CD4-positive, alpha-beta memory T cell (primary cell): ENCODE results near the gene CAMTA1. TPM values are rescaled to one million over a fixed set of nuclear protein-coding genes. Genes with fewer than 3 reads are reported as not detected.

ENCODE experiments used
- CTCF ChIA-PET: fragments of 350-600 bp; sonication (Branson Sonifier 250); formaldehyde crosslinking; loops from one replicate; lab custom pipeline; 2021; ENCODE audit warnings: inconsistent platforms; ENCODE audit not compliant: partially characterized antibody; lab: Charles Lee
- POLR2A ChIA-PET: fragments of 350-600 bp; sonication (Branson Sonifier 250); formaldehyde crosslinking; loops from one replicate; lab custom pipeline; 2021; ENCODE audit not compliant: partially characterized antibody; lab: Charles Lee
- DNase-seq, 5 donors: peaks; one replicate each; pipeline versions ENCODE4 v3.0.0 to v3.0.0-alpha.2; 2020 to 2022; ENCODE audit warnings: mixed read lengths in 1 of 5
- H3K27ac ChIP-seq: one replicate; pipeline ENCODE4 v1.7.0; 2013; ENCODE audit warnings: low read depth, low read length
- H3K27me3 ChIP-seq: 2 replicates; pipeline ENCODE4 v1.7.0; 2013; ENCODE audit warnings: mild to moderate bottlenecking, low read length, moderate library complexity; ENCODE audit not compliant: insufficient read depth
- H3K36me3 ChIP-seq: 2 replicates; pipeline ENCODE4 v1.7.0; 2013; ENCODE audit warnings: mild to moderate bottlenecking, low read length, moderate library complexity; ENCODE audit not compliant: insufficient read depth
- H3K4me1 ChIP-seq: 2 replicates; pipeline ENCODE4 v1.7.0; 2013; ENCODE audit warnings: mild to moderate bottlenecking, low read length, moderate library complexity; ENCODE audit not compliant: insufficient read depth
- H3K4me3 ChIP-seq, 2 donors: one replicate each; pipeline ENCODE4 v1.7.0; 2013; ENCODE audit warnings: low read length in 2 of 2, mild to moderate bottlenecking in 1 of 2
- H3K9me3 ChIP-seq, 2 donors: one replicate each; pipeline ENCODE4 v1.7.0; 2013; ENCODE audit warnings: low read length in 2 of 2, control low read depth in 1 of 2; ENCODE audit not compliant: control insufficient read depth in 1 of 2
- H3K27ac Mint-ChIP-seq, 7 donors: one replicate each; pipeline ENCODE4 v1.8.0; 2020 to 2021; ENCODE audit warnings: mixed read lengths in 7 of 7, mild to moderate bottlenecking in 6 of 7, inconsistent platforms in 3 of 7, moderate library complexity in 3 of 7
- H3K27me3 Mint-ChIP-seq, 2 donors: one replicate each; pipeline ENCODE4 v1.8.0; 2020 to 2021; ENCODE audit warnings: mixed read lengths in 2 of 2
- H3K36me3 Mint-ChIP-seq, 2 donors: one replicate each; pipeline ENCODE4 v1.8.0; 2020 to 2021; ENCODE audit warnings: mixed read lengths in 2 of 2, inconsistent platforms in 1 of 2, mild to moderate bottlenecking in 1 of 2
- H3K4me1 Mint-ChIP-seq, 4 donors: one replicate each; pipeline ENCODE4 v1.8.0; 2020 to 2021; ENCODE audit warnings: mixed read lengths in 4 of 4, mild to moderate bottlenecking in 1 of 4
- H3K4me3 Mint-ChIP-seq, 8 donors: one replicate each; pipeline ENCODE4 v1.8.0; 2020 to 2021; ENCODE audit warnings: mixed read lengths in 8 of 8, mild to moderate bottlenecking in 7 of 8, moderate library complexity in 6 of 8, inconsistent platforms in 3 of 8
- H3K9me3 Mint-ChIP-seq, 8 donors: one replicate each; pipeline ENCODE4 v1.8.0; 2020 to 2021; ENCODE audit warnings: mixed read lengths in 8 of 8, mild to moderate bottlenecking in 5 of 8, inconsistent platforms in 3 of 8, moderate library complexity in 1 of 8
- intact Hi-C: fragments of 100-400 bp; cut with micrococcal nuclease; formaldehyde crosslinking; loops from one replicate; pipeline ENCODE4 v1.15.1; 2023
- polyA plus RNA-seq, 2 donors: library from polyadenylated mRNA; unstranded; fragments of 300-500 nt; fragmentation: Illumina TruSeq; gene quantifications; one replicate each; pipeline ENCODE4 v1.2.3, GENCODE V29; 2021
- total RNA-seq, 2 experiments: library from RNA; stranded (reverse); gene quantifications; one replicate each; pipeline ENCODE4 v1.2.3, GENCODE V29; 2021

CAMTA1 gene
- total and polyA plus RNA-seq, 4 experiments from 2014 or later: 39.1 to 118 (median 59.9) TPM

DNA sequence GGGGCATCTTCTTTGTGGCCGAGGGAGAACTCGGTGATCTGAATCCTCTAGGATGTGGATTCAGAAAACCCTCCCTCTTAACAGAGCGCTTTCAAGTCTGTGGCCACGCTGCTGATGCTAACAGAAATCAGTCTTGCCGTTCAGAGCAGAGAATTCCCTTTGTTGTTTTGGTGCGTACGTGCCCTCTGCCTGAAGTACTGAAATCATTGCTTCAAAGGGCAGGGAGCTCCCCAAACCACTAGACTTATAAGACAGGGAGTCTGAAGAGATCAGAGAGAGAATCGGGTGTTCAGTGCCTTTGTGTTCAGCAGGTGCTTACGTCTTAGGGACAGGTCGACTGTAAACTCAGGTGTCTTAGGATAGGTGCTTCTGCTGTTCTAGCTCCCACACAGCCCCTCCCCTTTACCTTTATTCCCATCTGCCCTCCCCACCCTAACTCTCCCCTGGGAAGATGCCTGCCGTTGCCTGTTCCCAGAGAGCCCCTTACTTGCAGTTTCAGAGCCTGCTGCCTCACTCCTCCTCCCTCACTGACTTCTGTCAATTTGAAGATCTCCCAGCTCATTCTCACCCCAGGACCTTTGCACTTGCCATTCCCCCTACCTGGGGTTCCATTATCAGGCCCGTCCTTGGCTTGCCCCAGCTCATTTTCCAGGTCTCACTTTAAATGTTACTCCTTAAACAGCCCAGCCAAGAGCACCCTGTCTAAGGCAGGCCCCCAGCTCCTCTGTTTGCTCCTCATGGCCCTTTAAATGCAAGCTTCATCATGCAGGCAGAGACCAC is 143.0 kb downstream of the CAMTA1 start:
- Mint-ChIP-seq H3K36me3 (no peaks in the 10 kb centered on the region), H3K27me3 (peaks cover 12 to 15% of the 10 kb centered on the region in 2 donors), H3K4me1 (no peaks in the 10 kb centered on the region), H3K27ac (no peak overlapping the region), H3K9me3 (peaks cover 0 to 2% (median 0%) of the 10 kb centered on the region in 8 donors), H3K4me3 (no peak overlapping the region)
- H3K27ac ChIP-seq: no peak overlapping the region
- ChIA-PET CTCF (no interaction called here), POLR2A (no interaction called here)
- H3K27me3 ChIP-seq: no peaks in the 10 kb centered on the region
- DNase-seq: no peak
- no peaks in the 10 kb centered on the region for H3K9me3 ChIP-seq
- no peaks in the 10 kb centered on the region for H3K36me3 ChIP-seq
- H3K4me3 ChIP-seq: no peak overlapping the region
- no peaks in the 10 kb centered on the region for H3K4me1 ChIP-seq
- intact Hi-C loops: no loop called here

DNA sequence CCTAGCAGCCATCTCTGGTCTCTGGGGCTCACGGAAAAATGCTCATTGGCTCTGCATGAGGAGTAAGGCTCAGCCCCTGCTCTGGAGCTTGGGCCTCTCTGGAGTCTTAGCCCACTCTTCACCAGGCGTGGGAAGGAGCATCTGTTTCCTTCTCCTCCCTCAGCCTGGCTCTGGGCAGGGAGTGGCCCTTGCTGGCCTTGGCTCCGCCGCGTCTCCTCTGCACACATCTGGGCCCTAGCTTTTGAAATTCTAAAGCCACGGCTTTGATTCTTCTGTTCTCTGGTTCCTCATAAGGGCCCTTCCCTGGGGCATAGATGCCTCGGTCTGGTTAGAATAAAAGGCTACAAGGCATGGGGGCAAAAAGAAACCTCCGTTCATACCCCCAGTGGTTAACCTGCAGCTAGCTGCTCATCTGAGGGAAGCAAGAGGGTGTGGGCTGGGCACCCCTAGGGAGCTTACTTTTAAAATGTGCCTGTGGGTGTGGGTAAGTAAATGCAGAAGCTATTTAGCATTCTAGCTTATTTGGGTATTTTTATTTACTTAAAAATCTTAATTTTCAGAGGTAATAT is 145.6 kb downstream of the CAMTA1 start:
- Histone ChIP-seq H3K4me1 (no peaks in the 10 kb centered on the region), H3K36me3 (no peaks in the 10 kb centered on the region), H3K9me3 (no peaks in the 10 kb centered on the region), H3K4me3 (no peak overlapping the region), H3K27ac (no peak overlapping the region), H3K27me3 (peaks cover 7% of the 10 kb centered on the region)
- intact Hi-C loops: no loop called here
- H3K4me1 Mint-ChIP-seq: no peaks in the 10 kb centered on the region
- no peak overlapping the region for H3K27ac Mint-ChIP-seq
- CTCF ChIA-PET: no interaction called here
- H3K36me3 Mint-ChIP-seq: no peaks in the 10 kb centered on the region
- no peak overlapping the region for H3K4me3 Mint-ChIP-seq
- DNase-seq: no peak
- POLR2A ChIA-PET: no interaction called here
- H3K9me3 Mint-ChIP-seq: peaks cover 0 to 2% (median 0%) of the 10 kb centered on the region in 8 donors
- H3K27me3 Mint-ChIP-seq: peaks cover 22% of the 10 kb centered on the region in 2 donors

DNA sequence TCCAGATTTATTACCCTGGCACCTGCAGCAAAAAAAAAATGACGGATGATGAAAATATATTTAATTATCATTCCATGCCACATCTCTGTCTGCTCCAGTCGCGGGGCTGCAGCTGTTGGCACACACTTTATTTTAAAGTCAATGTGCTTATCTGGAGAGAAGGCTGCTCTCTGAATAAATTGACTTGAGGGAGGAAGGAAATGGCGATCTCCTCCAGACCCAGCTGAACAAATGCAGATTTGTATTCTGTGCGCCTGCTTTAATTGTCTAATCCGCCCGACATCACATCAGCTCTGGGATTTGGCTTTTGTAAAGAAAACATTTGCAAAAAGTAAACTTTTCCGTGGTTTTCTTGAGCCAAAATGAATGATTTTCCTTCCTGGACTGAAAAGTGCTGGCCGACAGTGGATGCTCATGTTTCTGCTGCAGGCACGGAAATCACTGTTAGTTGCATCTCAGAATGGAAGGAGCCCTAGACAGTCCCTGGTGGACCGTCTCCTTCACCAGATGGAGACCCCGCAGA is 150.2 kb downstream of the CAMTA1 start:
- intact Hi-C loops: no loop called here
- peaks cover 7% of the 10 kb centered on the region for H3K27me3 ChIP-seq
- ChIA-PET POLR2A (no interaction called here), CTCF (no interaction called here)
- peaks cover 14 to 27% of the 10 kb centered on the region in 2 donors for H3K27me3 Mint-ChIP-seq
- no peaks in the 10 kb centered on the region for H3K4me1 Mint-ChIP-seq
- H3K4me3 Mint-ChIP-seq: no peak overlapping the region
- H3K27ac ChIP-seq: no peak overlapping the region
- H3K36me3 Mint-ChIP-seq: no peaks in the 10 kb centered on the region
- no peak for DNase-seq
- H3K9me3 ChIP-seq: no peaks in the 10 kb centered on the region
- no peak overlapping the region for H3K27ac Mint-ChIP-seq
- H3K4me3 ChIP-seq: no peak overlapping the region
- H3K9me3 Mint-ChIP-seq: no peaks in the 10 kb centered on the region
- no peaks in the 10 kb centered on the region for H3K4me1 ChIP-seq
- no peaks in the 10 kb centered on the region for H3K36me3 ChIP-seq

DNA sequence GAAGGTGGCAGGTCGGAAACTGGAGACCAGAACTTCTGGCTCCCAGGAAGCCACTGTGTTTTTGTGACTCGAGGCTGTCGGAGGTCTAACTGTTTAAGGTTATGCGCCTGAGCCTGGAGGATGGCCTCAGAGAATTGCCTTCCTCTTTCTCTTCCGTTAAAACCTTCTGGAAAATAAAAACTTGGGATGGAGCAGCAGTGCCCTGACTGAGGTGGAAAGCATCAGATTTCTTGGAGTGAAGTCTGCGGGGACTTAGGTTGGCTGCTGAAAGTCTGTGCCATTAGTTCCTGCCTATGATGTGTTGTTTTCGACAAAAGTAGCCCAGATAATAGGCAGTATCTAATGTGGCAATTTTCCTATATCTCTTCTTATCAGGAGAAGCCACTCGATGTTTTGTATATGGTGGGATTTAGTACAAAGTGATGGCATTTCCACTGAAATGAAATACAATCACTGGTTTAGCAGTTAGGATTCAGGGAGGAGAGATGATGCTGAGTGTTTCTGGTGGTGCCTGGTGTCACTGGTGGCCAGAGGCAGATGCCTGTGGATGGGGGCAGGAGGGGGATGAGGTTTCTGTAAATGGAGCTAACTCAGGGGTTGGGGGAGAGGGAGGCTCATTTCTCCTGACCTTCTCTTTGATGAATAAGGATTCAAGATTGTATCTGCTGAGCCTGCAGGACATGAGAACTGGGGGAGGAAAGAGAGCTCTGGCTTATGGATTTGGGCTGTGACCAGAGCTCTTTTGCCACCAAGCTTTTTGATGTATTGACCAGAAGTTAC is 150.8 kb downstream of the CAMTA1 start:
- Mint-ChIP-seq H3K4me1 (no peaks in the 10 kb centered on the region), H3K27ac (no peak overlapping the region), H3K4me3 (no peak overlapping the region), H3K27me3 (peaks cover 14 to 27% of the 10 kb centered on the region in 2 donors), H3K36me3 (no peaks in the 10 kb centered on the region), H3K9me3 (no peaks in the 10 kb centered on the region)
- ChIA-PET POLR2A (no interaction called here), CTCF (no interaction called here)
- intact Hi-C loops: no loop called here
- Histone ChIP-seq H3K27ac (no peak overlapping the region), H3K9me3 (no peaks in the 10 kb centered on the region), H3K36me3 (no peaks in the 10 kb centered on the region), H3K4me1 (no peaks in the 10 kb centered on the region), H3K4me3 (no peak overlapping the region), H3K27me3 (peaks cover 7% of the 10 kb centered on the region)
- no peak for DNase-seq

DNA sequence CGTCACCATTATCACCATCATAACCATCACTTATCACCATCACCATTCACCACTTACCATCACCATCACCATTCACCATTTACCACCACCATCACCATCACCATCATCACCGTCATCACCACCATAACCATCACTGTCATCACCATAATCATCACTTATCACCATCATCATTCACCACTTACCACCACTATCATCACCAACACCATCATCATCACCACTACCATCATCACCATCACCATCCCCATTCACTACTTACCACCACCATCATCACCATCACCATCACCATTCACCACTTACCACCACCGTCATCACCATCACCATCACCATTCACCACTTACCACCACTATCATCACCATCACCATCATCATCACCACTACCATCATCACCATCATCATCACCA is 151.8 kb downstream of the CAMTA1 start:
- no peak overlapping the region for H3K27ac Mint-ChIP-seq
- intact Hi-C loops: no loop called here
- no peaks in the 10 kb centered on the region for H3K36me3 Mint-ChIP-seq
- ChIA-PET CTCF (no interaction called here), POLR2A (no interaction called here)
- no peak for DNase-seq
- Histone ChIP-seq H3K27me3 (peaks cover 7% of the 10 kb centered on the region), H3K4me1 (no peaks in the 10 kb centered on the region), H3K36me3 (no peaks in the 10 kb centered on the region), H3K9me3 (no peaks in the 10 kb centered on the region), H3K4me3 (no peak overlapping the region), H3K27ac (no peak overlapping the region)
- H3K27me3 Mint-ChIP-seq: peaks cover 14 to 27% of the 10 kb centered on the region in 2 donors
- H3K4me3 Mint-ChIP-seq: no peak overlapping the region
- no peaks in the 10 kb centered on the region for H3K9me3 Mint-ChIP-seq
- no peaks in the 10 kb centered on the region for H3K4me1 Mint-ChIP-seq

DNA sequence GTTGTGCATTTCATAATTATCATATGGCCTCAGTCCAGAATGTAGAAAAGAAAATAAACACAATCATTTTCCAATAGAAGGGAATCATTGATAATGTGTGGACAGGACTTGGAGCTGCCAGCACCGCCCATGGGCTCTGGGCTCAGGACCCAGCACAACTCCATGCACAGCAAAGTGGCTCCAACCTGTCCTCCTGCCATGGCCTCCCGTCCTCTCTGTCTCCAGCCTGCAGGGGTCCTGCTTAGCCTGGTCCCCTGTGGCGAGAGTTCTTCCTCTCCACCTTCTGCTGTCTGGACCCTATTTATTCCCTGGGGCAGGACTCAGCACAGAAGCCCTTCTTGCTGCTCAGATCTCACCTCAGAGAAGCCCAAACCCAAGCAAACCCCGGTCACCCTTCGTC is 154.1 kb downstream of the CAMTA1 start:
- H3K4me3 ChIP-seq: no peak overlapping the region
- Mint-ChIP-seq H3K36me3 (no peaks in the 10 kb centered on the region), H3K4me1 (no peaks in the 10 kb centered on the region), H3K9me3 (no peaks in the 10 kb centered on the region), H3K4me3 (no peak overlapping the region), H3K27ac (no peak overlapping the region), H3K27me3 (peaks cover 7 to 18% of the 10 kb centered on the region in 2 donors)
- H3K9me3 ChIP-seq: no peaks in the 10 kb centered on the region
- POLR2A ChIA-PET: no interaction called here
- H3K27me3 ChIP-seq: peaks cover 2% of the 10 kb centered on the region
- H3K4me1 ChIP-seq: no peaks in the 10 kb centered on the region
- no peak for DNase-seq
- intact Hi-C loops: no loop called here
- H3K36me3 ChIP-seq: no peaks in the 10 kb centered on the region
- CTCF ChIA-PET: no interaction called here
- no peak overlapping the region for H3K27ac ChIP-seq

DNA sequence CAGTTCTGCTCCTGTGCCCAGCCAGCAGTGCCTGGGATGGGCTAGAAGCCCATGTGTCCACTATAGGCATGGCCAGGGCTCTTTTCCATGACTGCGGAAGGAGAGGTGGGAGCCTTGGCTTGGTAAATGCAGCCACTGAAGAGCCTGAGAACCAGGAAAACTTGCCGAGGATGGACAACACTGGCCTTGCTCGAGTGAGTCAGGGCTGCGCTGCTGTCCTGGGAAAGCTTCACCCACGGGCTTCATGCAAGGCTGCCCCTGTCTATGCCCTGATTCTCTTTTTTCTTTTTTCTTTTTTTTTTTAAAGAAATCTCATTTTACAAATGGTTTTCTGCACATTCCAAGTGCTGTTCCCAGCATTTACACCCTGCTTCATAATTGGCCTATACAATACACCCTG is 156.5 kb downstream of the CAMTA1 start:
- Histone ChIP-seq H3K4me1 (no peaks in the 10 kb centered on the region), H3K27ac (no peak overlapping the region), H3K36me3 (no peaks in the 10 kb centered on the region), H3K9me3 (no peaks in the 10 kb centered on the region), H3K27me3 (no peaks in the 10 kb centered on the region), H3K4me3 (no peak overlapping the region)
- no peaks in the 10 kb centered on the region for H3K4me1 Mint-ChIP-seq
- intact Hi-C loops: no loop called here
- H3K27me3 Mint-ChIP-seq: peaks cover 2 to 13% of the 10 kb centered on the region in 2 donors
- no peaks in the 10 kb centered on the region for H3K36me3 Mint-ChIP-seq
- no peaks in the 10 kb centered on the region for H3K9me3 Mint-ChIP-seq
- DNase-seq: no peak
- no peak overlapping the region for H3K27ac Mint-ChIP-seq
- H3K4me3 Mint-ChIP-seq: no peak overlapping the region
- ChIA-PET CTCF (no interaction called here), POLR2A (no interaction called here)
